IPS-18c (cell line): ENCODE data around the gene GPD1L.

Experiments
- H3K4me3 ChIP-seq: 2 replicates; pipeline ENCODE4 v1.7.0; 2013; ENCODE audit warnings: low read depth, mild to moderate bottlenecking, low read length, moderate library complexity; ENCODE audit not compliant: insufficient read depth
- H3K9me3 ChIP-seq: one replicate; pipeline ENCODE4 v1.6.1; 2013; ENCODE audit warnings: mild to moderate bottlenecking, low read length, moderate library complexity; ENCODE audit not compliant: control insufficient read depth, insufficient read depth

GPD1L gene

DNA sequence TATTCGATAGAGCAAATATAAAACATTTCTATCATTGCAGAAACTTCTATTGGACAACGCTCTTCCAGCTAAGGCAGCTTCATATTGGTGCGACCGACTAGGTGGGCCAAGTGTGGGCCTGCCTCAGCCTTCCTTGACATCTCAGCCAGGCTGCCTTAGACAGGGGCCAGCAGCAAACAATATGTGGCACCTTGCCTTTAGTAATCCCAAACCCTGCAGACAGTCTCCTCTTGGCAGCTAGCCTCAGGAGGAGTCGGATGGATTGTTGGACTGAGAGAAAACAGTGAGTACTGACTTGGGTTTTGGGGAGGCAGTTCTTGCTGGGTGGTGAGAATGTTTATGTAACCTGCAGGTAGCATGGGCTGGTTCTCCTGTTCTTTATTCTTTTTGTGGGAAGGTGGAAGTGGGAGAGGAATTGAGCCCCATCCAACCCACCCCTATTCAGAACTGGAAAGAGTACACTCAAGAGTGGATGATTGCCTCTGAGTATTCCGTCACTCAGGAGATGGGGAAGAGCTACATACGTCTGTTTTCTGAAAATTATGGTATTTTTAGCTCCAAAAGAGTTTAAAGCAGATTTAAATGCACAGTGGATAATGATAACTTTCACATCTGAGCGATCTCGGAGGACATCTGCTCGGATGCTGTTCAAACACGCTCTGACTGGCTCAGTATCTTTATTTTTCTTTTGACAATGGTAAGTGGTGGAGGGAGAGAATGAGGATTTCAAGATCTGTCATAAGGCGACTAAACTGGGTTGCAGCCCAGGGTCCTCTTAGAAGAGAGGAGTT lies 47.2 kb downstream of the GPD1L start:
- Histone ChIP-seq H3K9me3 (no peaks in the 10 kb centered on the region), H3K4me3 (no peak overlapping the region)

DNA sequence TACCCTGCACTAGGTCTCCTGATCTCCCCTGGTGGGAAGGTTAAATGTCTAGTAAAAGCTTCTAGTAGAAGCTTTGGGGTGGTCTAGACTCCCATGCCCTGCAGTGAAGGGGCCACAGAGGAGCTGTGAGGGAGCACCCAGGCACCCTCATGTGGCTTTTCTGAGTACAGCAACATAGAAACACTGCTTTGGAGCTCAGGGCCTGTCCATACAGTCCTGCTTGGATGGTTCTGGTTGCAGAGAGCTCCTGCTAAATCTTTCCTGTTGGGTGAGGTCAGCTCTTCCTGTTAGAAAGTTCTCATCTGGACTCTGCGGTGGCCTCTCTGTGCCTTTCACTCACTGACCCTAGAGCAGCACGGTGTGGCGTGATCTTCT lies 47.8 kb downstream of the GPD1L start:
- Histone ChIP-seq H3K9me3 (no peaks in the 10 kb centered on the region), H3K4me3 (no peak overlapping the region)

DNA sequence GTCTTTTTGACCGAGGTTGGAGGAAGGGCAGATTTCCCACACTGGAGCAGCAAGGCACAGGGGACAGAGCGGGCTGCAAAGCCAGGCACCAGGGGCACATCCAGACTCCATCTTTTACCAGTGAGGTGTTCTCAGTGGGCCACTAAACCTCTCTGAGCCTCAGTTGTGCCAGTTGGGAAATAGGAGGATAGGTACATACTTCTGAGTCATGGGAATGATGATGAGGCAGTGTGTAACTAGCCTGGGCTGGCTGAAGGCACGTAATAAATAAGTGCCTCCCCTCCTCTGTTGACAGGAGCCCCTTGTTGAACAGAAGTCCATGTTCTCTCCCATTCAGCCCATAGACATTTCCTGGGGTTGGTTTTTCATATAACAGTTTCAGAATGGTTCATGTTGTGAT lies 48.7 kb downstream of the GPD1L start:
- Histone ChIP-seq H3K4me3 (no peak overlapping the region), H3K9me3 (no peaks in the 10 kb centered on the region)

DNA sequence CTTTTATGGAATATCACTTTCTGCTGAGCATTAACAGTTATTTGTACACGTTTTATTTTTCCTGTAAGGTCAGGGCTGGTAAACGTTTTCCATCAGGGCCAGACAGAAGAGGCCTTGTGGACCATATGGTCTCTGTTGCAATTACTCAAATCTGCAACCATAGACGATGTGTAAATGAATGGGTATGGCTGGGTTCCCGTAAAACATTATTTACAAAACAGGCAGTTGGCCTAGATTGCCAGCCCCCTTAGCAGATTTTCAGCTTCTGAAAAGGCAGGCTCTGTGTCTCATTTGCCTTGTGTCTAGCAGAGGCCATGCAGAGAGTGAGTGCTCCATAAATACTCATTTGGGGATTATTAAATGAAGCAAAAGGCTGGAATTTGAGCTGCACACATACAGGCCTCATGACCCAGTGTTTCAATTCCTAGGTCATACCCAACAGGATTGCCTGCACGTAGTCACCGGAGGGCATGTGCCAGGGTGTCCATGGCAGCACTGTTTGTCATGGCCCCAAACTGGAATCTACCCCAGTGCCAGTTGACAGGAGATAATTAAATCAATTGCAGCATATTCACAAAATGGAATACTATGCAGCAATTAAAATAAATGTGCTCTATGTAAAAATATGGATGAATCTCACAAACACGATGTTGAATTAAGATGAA lies 51.3 kb downstream of the GPD1L start:
- Histone ChIP-seq H3K9me3 (no peaks in the 10 kb centered on the region), H3K4me3 (no peak overlapping the region)

DNA sequence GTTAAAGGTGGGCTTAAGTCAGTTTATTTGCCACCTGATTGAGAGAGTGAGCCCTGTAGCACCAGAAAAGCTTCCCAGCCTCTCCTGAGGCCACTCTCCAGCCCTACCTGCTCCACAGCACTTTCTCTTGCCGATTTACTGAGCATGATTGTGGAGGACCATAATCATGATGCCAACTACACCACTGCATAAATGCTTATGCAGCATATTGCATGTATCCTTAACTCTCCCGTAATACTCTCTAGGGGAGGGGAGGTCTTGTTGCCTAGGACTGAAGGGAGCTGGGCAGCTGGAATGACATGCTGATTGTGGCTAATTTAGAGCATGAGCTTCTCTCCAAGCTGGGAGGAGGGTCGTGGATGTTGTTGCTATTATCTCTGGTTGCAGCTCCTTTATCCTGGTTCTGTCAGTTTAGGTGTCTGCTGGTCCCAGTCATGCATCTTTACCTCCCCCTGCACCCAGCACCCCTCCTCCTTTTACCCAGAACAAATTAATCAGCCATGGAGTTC lies 54.3 kb downstream of the GPD1L start:
- Histone ChIP-seq H3K9me3 (no peaks in the 10 kb centered on the region), H3K4me3 (no peak overlapping the region)

DNA sequence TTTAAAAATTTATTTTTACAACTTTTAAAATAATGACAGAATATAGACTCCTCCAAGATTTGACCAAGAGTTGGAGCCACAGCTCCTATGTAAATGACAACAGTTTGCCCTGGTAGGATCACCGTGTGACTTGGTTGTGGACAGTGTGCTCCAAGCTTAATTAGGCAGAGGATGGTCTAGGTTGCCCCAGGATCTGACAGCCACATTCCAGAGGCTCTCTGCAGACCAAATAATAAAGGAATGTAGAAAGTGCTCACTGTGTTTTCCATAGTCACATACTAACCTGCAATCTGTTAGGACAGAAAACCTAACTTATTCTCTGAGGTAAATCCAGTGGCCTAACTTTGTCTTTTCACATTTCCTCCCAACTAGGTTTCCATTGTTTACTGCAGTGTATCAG lies 59.0 kb downstream of the GPD1L start:
- no peak overlapping the region for H3K4me3 ChIP-seq
- H3K9me3 ChIP-seq, result peaks cover 4% of the 10 kb centered on the region

DNA sequence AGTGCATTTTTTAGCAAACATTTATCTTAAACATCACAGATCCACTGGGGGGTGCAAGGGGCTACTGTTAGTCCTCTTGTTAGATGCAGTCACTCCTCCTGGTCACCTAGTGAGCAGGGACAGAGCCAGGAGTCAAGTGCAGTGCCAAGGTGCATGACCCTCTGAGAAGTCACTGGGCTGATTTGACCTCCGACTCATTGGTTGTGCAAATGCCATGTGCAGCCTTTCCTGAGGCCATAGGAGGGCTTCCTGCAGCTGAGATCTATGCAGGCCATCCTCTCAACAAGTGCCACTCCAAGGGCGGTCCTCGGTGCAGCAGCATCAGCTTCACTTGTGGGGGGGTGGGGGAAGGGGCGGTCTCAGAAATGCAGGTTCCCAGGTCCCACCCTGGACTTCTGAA lies 60.2 kb downstream of the GPD1L start:
- no peak overlapping the region for H3K4me3 ChIP-seq
- H3K9me3 ChIP-seq, result peaks cover 4% of the 10 kb centered on the region

DNA sequence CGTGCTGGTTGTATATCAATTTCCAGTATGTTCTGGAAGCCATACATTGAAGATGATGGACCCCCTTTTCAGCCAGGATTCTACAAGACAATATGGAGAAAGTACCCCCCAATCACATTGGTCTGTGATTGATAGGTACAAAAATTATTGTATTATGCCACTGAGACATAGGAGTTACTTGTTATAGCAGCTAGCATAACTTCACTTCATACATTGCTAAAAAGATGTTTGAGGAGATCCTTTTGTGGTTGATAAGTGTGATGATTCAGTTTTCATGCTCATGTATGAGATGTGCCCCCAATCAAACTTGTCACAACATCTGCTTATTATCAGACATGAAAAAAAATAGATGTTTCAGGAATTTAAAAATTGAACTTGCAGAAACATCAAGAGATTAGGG lies 66.0 kb downstream of the GPD1L start:
- no peak overlapping the region for H3K4me3 ChIP-seq
- H3K9me3 ChIP-seq, result peaks cover 4% of the 10 kb centered on the region

DNA sequence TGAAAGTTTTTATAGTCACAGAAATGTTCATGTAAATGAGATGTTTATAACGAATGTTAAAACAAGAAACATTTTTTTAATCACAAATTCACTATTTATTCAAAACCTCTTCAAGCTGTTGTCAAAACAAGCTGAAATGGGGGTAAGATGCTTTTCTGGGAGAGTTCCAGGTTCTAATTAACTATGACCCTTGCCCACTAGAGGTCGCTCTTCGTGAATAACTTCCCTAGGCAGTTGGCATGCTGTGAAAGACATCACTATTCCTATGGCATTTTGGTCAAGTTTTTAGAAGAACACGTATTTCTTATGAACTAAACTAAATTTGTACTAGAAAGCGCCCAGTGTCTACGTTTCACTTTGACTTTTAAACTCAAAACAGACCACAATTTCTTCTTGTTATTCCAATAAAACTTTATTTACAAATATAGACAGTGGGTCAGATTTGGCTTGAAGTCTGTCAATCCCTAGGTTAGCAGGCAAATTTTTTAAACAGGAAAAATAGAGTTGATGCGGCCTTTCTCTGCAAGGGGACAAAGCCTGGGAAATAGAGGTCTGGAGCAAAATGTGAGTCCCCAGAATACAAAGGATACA lies 69.3 kb downstream of the GPD1L start:
- H3K9me3 ChIP-seq, result no peaks in the 10 kb centered on the region

DNA sequence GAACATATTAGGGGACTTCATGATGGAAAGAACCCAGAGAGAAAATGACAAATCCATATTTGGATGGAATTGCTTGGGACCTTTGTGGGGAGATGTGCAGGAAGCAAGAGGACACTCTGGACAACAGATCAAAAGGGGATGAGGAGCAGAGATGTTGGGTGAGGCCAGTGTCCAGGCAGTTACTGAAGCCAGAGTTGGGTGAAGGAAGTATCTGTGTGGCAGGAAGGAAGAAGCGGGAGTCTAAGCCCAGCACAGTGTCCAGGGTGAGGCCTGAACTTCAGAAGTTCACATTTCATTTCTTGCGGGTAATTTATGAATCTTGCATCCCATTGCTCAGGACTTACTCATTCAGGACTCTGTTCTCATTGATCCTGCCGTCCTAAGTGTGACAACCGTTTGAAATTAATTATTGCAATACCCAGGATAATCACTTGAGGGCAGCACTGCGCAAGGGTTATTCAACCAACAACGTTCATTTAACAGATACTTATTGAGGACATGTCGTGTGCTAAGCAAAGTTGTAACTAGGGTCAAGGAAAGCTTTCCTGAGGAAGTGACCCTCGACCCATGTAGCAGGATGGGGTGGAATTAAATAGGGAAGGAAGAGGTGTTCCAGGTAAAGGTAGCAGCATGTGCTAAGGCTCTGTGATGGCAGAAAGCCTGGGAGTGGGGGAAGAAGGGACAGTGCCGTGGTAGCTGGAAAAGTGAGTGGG lies 70.7 kb downstream of the GPD1L start:
- Histone ChIP-seq H3K4me3 (no peak overlapping the region), H3K9me3 (no peaks in the 10 kb centered on the region)

More for the DNA sequence above, 69.3 kb downstream of the GPD1L start:
- H3K4me3 ChIP-seq, result no peak overlapping the region

DNA sequence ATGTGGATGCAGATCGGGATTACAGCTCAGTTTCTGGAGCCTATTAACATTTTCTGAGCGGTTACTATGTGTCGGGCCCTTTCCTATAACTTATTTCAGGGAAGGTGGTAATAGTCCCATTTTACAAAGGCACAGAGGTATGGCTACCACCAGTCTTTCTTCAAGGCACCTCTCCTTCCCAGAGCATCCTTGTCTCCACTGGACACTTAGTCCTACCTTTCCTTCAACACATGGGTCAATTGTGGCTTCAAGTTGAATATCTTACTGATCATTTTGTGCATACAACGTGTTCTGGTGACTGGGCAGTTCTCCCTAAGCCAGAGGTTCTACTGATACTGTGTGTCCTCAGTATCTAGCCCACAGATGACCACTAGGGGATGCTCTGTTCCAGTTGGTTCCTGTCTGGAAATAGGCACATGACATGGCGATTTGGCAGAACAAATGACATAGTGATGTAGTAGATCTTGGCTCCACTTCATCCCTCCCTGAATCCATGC lies 71.3 kb downstream of the GPD1L start:
- Histone ChIP-seq H3K4me3 (no peak overlapping the region), H3K9me3 (no peaks in the 10 kb centered on the region)

DNA sequence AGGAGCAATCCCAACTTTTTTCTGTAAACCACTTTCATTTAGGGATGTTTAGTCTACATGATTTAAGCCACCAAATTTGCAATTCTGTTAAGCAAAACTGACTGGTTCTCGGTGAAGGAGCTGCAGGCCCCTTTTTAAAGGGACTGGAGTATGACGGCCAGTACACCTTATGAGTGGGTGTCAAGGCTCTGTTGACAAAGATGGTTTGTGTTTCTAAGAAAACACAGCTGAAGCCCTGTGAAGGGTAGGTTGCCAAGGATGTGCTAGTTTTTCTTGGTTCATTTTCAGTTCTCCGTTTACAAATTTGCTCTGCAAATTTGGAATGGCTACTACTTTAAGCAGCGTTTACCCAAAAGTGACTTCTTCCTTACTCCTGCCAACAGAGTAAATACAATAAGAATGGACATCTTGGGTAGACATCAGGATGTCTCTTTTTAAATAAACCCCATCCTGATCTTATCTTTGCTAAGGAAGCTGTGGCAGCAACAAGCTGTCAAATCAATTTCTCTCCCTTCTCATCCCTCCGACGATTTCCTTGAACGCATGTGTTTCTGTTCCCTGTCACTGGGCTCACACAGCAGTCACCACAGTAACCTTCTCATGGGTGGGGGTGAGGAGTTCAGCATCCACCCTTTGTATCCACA lies 73.8 kb downstream of the GPD1L start:
- no peak overlapping the region for H3K4me3 ChIP-seq
- no peaks in the 10 kb centered on the region for H3K9me3 ChIP-seq

DNA sequence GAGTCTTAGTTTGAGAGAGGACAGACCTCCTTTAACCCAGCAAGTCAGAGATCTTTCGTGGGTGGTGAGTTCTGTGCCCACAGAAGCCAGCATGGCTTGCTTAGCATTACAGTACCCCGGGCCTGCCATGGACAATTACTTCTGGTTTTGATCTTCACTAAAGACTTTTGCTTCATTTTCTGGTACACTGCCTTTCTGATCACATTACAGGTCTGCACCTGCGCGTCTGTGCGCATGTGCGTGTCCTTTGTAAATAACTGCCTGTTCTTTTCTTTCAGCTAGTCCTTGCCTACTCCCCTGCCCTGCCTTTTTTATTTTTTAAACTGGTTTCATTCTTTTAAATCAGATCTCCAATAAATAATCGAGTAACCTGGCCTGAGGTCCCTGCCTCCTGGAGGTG lies 74.9 kb downstream of the GPD1L start:
- Histone ChIP-seq H3K9me3 (no peaks in the 10 kb centered on the region), H3K4me3 (no peak overlapping the region)

DNA sequence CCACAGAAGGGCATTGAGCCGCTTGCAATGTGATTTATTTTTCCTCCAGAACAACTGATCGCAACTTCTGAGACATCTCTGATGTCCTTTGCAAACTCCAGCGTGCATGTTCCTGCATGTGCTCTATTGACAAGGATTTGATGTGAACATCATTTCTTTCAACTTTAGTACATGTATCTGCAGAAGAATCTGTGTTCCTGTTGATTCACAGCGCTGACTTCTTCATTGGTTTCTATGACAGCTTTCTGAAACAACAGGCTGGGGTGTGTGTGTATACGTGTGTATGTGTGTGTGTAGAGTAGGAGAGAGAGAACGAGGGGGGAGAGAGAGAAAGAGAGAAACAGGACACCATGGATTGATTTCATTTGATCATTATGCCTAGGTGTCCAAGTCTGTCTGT lies 75.4 kb downstream of the GPD1L start:
- H3K4me3 ChIP-seq, result no peak overlapping the region
- no peaks in the 10 kb centered on the region for H3K9me3 ChIP-seq

DNA sequence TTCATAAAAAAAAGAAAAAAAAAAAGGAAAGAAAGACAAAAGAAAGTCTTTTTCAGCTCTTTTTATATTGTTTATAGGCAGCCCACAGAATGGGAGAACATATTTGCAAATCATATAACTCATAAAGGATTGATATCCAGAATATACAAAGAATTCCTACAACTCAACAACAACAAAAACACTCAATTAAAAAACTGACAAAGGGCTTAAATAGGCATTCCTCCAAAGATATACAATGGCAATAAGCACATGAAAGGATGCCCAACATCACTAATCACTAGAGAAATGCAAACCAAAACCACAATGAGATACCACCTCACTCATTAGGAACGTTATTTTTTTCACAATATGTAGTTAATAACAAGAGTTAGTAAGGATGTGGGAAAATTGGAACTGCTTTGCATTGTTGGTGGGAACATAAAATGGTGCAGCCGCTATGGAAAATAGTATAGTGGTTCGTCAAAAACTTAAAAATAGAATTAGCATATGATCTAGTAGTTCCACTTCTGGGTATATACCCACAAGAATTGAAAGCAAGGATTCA lies 77.8 kb downstream of the GPD1L start:
- Histone ChIP-seq H3K9me3 (no peaks in the 10 kb centered on the region), H3K4me3 (no peak overlapping the region)

DNA sequence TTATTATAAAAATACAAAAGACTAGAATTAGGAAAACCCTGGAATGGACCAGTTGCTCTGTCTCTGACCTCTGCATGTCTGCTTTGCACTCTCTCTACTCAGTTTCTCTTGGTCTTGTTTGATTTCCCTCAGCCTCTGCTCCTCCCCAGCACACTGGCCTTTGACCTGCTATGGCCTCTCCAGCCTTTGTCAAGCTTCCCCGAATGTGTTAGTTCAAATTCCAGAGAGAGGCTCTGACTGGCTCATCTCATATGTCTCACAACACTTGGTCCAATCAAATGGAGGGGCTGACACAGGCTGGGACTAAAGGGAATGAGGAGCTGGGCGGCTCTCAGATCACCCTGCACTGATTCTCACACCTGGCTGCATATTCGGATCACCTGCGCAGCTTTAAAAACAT lies 79.7 kb downstream of the GPD1L start:
- no peaks in the 10 kb centered on the region for H3K9me3 ChIP-seq
- H3K4me3 ChIP-seq, result no peak overlapping the region

DNA sequence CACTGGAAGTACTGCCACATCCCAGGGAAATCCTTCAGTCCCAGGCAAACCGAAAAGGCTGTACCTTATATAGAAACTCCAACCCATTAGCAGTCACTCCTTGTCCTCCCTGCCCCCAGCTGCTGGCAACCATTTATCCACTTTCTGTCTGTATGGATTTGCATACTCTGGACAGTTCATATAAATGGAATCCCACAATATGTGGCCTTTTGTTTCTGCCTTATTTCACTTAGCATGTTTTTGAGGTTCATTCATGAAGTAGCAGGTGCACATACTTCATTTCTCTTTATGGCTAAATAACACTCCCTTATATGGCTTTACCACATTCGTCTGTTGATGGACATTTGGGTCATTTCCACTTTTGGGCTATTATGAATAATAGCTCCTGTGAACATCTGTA lies 80.5 kb downstream of the GPD1L start:
- no peaks in the 10 kb centered on the region for H3K9me3 ChIP-seq
- no peak overlapping the region for H3K4me3 ChIP-seq
